ENCODE data around the gene SCRN1. TPM values are rescaled to one million over a fixed set of nuclear protein-coding genes. Genes with fewer than 3 reads are reported as not detected.

Gene SCRN1
- total RNA-seq, 1 donor, result 113 TPM

DNA sequence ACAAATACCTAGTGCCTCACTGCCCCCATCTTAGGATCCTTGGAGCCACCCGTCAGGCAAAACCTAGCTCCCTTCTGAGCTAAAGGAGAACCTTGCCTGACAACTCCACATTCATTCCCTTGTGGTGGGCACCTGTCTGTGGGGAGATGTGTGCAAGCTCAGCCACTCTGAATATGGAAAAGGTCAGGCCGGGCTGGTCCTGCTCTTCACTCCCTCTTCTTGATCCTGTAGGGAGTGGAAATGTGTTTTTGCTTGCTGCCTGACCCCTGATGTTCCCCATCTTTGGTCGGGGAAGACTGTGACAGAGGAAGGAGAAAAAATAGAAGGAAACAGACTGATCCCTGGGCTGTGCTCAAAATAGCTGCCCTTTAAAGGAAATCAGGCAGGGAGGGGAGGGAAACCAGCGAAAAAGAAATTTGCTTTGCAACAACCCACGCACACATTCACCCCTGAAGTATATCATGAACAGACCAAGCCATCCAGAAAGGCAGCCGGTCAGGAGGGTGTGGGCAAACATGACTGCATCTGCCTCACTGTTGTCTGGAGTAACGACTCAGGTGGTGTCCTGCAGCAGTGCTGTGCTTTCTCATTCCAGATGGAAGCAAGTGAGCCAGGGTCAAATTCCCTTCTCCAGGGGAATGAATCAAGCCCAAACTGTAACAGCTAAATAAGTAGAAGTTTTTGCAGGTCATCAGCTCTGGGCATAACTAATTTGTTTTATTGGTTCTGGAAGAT is 74.0 kb downstream of the SCRN1 start:
- peak; percentile 30 for DNase-seq (ENCODE audit: low read depth)
- no peak for TF ChIP-seq CTCF (IDR thresholded peaks at IDR 0.05; ENCODE audit: insufficient read depth, low read depth, low read length)

DNA sequence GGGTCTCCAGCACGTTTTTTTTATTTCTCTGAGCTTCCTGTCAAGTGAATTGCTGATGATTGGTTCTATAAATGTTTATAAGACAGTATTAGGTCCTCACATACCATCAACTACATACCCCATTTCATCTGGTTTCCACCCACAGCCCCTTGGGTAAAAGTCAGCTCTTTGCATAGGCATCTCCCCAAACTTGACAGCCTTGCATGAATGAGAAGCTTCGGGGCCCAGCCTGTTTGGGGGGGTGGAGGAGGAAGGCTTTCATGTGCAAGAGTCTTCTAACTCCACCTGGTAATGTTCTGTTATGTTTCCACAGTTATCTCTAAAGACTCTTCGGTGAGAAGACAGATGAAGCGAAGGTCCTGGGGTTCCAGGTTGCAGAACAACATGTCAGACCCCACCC is 75.4 kb downstream of the SCRN1 start:
- no peak for DNase-seq (ENCODE audit: low read depth)
- no peak overlapping the region for H3K4me3 ChIP-seq (ENCODE audit: low read depth, low read length)
- TF ChIP-seq CTCF (IDR thresholded peaks at IDR 0.05; ENCODE audit: insufficient read depth, low read depth, low read length), result no peak

More for the DNA sequence above, 74.0 kb downstream of the SCRN1 start:
- no peak overlapping the region for H3K4me3 ChIP-seq (ENCODE audit: low read depth, low read length)

DNA sequence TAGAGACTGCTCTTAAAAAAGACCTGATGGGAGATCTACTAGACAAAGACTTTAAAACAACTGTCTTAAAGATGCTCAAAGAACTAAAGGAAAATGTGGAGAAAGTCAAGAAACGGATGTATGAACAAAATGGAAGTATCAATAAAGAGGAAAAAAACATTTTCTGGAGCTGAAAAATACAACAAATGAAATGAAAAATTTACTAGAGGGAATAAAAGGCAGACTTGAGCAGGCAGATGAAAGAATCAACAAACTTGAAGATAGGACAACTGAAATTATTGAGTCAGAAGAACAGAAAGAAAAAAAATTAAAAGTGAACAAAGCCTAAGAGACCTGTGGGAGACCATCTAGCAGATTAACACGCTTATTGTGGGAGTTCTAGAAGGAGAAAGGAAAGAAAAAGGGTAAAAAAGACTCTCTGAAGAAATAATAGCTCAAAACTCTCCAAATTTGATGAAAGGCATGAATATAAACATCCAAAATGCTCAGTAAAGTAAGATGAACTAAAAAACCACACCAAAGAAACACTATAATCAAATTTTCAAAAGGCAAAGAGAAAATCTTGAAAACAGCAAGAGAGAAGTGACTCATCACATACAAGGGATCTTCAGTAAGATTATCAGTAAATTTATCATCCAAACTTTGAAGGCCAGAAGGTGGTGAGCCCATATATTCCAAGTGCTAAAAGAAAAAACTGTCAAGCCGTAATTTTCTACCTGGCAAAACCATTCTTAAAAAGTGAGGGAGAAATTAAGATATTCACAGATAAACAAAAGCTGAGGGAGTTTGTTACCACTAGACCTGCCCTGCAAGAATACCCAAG is 83.2 kb downstream of the SCRN1 start:
- no peak for DNase-seq (ENCODE audit: low read depth)
- no peak overlapping the region for H3K4me3 ChIP-seq (ENCODE audit: low read depth, low read length)
- TF ChIP-seq CTCF (IDR thresholded peaks at IDR 0.05; ENCODE audit: insufficient read depth, low read depth, low read length), result no peak

DNA sequence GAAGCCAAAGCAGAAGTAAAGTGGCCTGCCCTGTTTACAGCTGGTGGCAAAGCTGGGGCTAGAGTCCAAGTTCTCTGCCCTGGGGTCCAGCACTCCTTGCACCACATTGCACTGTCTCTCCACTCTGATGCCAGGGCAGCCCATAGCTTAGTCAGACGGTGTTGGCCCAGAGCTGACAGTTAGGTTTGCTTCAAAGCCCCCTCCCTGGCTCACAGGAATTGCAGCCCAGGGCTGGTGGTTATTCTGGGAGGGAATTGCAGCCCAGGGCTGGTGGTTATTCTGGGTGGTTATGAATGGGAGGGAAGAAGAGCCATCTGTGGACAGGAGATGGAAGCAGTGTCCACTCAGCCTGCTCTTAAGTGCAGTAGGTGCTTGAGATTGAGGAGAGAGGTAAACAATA is 88.9 kb downstream of the SCRN1 start:
- no peak for TF ChIP-seq CTCF (IDR thresholded peaks at IDR 0.05; ENCODE audit: insufficient read depth, low read depth, low read length)
- no peak for DNase-seq (ENCODE audit: low read depth)
- H3K4me3 ChIP-seq (ENCODE audit: low read depth, low read length), result no peak overlapping the region

DNA sequence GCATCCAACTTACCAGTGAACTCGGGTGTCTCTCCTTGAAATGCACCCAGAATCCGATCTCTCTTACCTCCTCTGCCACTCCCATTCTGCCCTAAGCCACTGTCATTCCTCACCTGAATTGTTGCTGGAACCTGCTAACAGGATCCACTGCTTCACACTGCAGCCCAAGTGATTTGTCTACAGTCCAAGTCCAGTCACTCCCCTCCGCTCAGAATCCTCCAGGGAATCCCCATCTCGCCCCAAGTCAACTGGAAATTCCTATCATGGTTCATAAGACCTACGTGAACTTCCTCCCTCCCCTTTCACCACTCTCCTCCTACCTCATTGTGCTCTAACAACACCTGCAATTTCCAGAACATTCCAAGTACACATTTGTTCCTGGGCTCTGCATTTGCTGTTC is 91.3 kb downstream of the SCRN1 start:
- no peak overlapping the region for H3K4me3 ChIP-seq (ENCODE audit: low read depth, low read length)
- no peak for TF ChIP-seq CTCF (IDR thresholded peaks at IDR 0.05; ENCODE audit: insufficient read depth, low read depth, low read length)
- no peak for DNase-seq (ENCODE audit: low read depth)

- no peak overlapping the region for H3K4me3 ChIP-seq (ENCODE audit: low read depth, low read length)
- TF ChIP-seq CTCF (IDR thresholded peaks at IDR 0.05; ENCODE audit: insufficient read depth, low read depth, low read length), result no peak
- peak; percentile 7 for DNase-seq (ENCODE audit: low read depth)
These were observed 92.8 kb downstream of the SCRN1 start for GRCh38 chr7:29896685-29897411.
